Neuronal stem cell (in vitro differentiated cells): ENCODE results near the gene RANBP10.

Experiments used
- DNase-seq: peaks from one replicate; pipeline ENCODE4 v3.0.0-alpha.2; 2013; ENCODE audit warnings: low spot score
- H2AFZ ChIP-seq: one replicate; pipeline ENCODE4 v1.6.1; 2013; ENCODE audit warnings: mild to moderate bottlenecking, low read length, inconsistent platforms
- H2AK5ac ChIP-seq: 2 replicates; pipeline ENCODE4 v1.6.1; 2013; ENCODE audit warnings: low read depth, mild to moderate bottlenecking, inconsistent platforms, low read length, moderate library complexity, mixed read lengths
- H2BK120ac ChIP-seq: 2 replicates; pipeline ENCODE4 v1.6.1; 2013; ENCODE audit warnings: low read depth, mild to moderate bottlenecking, inconsistent platforms, low read length, moderate library complexity, mixed read lengths
- H2BK12ac ChIP-seq: one replicate; pipeline ENCODE4 v1.6.1; 2013; ENCODE audit warnings: low read length, inconsistent platforms
- H2BK15ac ChIP-seq: 2 replicates; pipeline ENCODE4 v1.6.1; 2013; ENCODE audit warnings: mild to moderate bottlenecking, low read length, inconsistent platforms, mixed read lengths
- H2BK5ac ChIP-seq: one replicate; pipeline ENCODE4 v1.6.1; 2013; ENCODE audit warnings: inconsistent platforms, mild to moderate bottlenecking, low read length, moderate library complexity
- H3K14ac ChIP-seq: one replicate; pipeline ENCODE4 v1.6.1; 2013; ENCODE audit warnings: low read length, inconsistent platforms
- H3K18ac ChIP-seq: 2 replicates; pipeline ENCODE4 v1.6.1; 2013; ENCODE audit warnings: low read length, inconsistent platforms
- H3K23ac ChIP-seq: 2 replicates; pipeline ENCODE4 v1.6.1; 2013; ENCODE audit warnings: low read depth, mild to moderate bottlenecking, mixed read lengths, low read length, inconsistent platforms; ENCODE audit not compliant: poor library complexity
- H3K27ac ChIP-seq: replicated peaks from 3 replicates; pipeline ENCODE4 v1.5.1; 2013; ENCODE audit warnings: low read length, inconsistent platforms
- H3K27me3 ChIP-seq, 3 experiments: 2 replicates each; pipeline ENCODE4 v1.6.1; 2013; ENCODE audit warnings: low read length in 3 of 3, mild to moderate bottlenecking in 2 of 3, inconsistent platforms in 1 of 3, low read depth in 1 of 3, mixed read lengths in 1 of 3, moderate library complexity in 1 of 3; ENCODE audit not compliant: control insufficient read depth in 3 of 3, insufficient read depth in 3 of 3
- H3K36me3 ChIP-seq, 2 donors: replicated peaks in 1 of 2; 2 replicates each; pipeline ENCODE4 v1.6.1; 2013; ENCODE audit warnings: low read length in 2 of 2; ENCODE audit not compliant: control insufficient read depth in 2 of 2, insufficient read depth in 2 of 2
- H3K4ac ChIP-seq: 2 replicates; pipeline ENCODE4 v1.6.1; 2013; ENCODE audit warnings: inconsistent platforms, mild to moderate bottlenecking, low read length, moderate library complexity
- H3K4me1 ChIP-seq, 2 donors: 1 replicate in 1 of 2; 2 replicates in 1 of 2; pipeline ENCODE4 v1.6.1; 2013; ENCODE audit warnings: low read length in 2 of 2, low read depth in 1 of 2; ENCODE audit not compliant: control insufficient read depth in 2 of 2, insufficient read depth in 1 of 2
- H3K4me2 ChIP-seq: one replicate; pipeline ENCODE4 v1.6.1; 2013; ENCODE audit warnings: mild to moderate bottlenecking, low read length, inconsistent platforms; ENCODE audit not compliant: insufficient read depth, poor library complexity, severe bottlenecking
- H3K4me3 ChIP-seq, 2 donors: 2 replicates each; pipeline ENCODE4 v1.5.1; 2013; ENCODE audit warnings: low read length in 2 of 2, mild to moderate bottlenecking in 2 of 2, inconsistent platforms in 1 of 2, moderate library complexity in 1 of 2
- H3K79me1 ChIP-seq: one replicate; pipeline ENCODE4 v1.6.1; 2013; ENCODE audit warnings: low read depth, mild to moderate bottlenecking, inconsistent platforms, low read length, moderate library complexity
- H3K9ac ChIP-seq: one replicate; pipeline ENCODE4 v1.6.1; 2013; ENCODE audit warnings: mild to moderate bottlenecking, low read depth, low read length, inconsistent platforms; ENCODE audit not compliant: poor library complexity
- H3K9me3 ChIP-seq, 2 donors: replicated peaks in 1 of 2; 2 replicates each; pipeline versions ENCODE3 to v1.6.1; 2013; ENCODE audit warnings: low read length in 2 of 2, mild to moderate bottlenecking in 2 of 2, inconsistent platforms in 1 of 2, low read depth in 1 of 2, mixed read lengths in 1 of 2, moderate library complexity in 1 of 2; ENCODE audit not compliant: control insufficient read depth in 2 of 2, insufficient read depth in 1 of 2
- H4K8ac ChIP-seq: one replicate; pipeline ENCODE4 v1.6.1; 2013; ENCODE audit warnings: low read depth, mild to moderate bottlenecking, inconsistent platforms, low read length, moderate library complexity
- H4K91ac ChIP-seq: one replicate; pipeline ENCODE4 v1.6.1; 2013; ENCODE audit warnings: low read length, low read depth, mild to moderate bottlenecking, inconsistent platforms; ENCODE audit not compliant: poor library complexity
- WGBS, 2 donors: extraction: QIAGEN DNeasy Blood & Tissue Kit; methylation state at CpG; one replicate each; pipeline ENCODE4 v1.1.7; 2013; ENCODE audit warnings: missing lambda C conversion rate in 2 of 2, mixed read lengths in 1 of 2; ENCODE audit not compliant: insufficient read length in 2 of 2, insufficient replicate concordance in 1 of 2; ENCODE audit errors: extremely low coverage in 2 of 2; 5-methylcytosine and 5-hydroxymethylcytosine counted together

The RANBP10 gene

GRCh38 chr16:67764158-67764667, 42.1 kb downstream of the RANBP10 start:
- Histone ChIP-seq H2AFZ (no peak overlapping the region), H4K8ac (no peak overlapping the region), H2BK5ac (no peak overlapping the region), H3K9ac (no peak overlapping the region), H2BK120ac (no peak overlapping the region), H2AK5ac (no peak overlapping the region), H3K18ac (no peak overlapping the region), H2BK12ac (no peak overlapping the region), H3K14ac (no peak overlapping the region), H3K4me1 (peaks cover 0 to 7% of the 10 kb centered on the region in 2 donors), H3K23ac (no peak overlapping the region), H3K27ac (no peak overlapping the region), H4K91ac (no peak overlapping the region), H3K79me1 (peaks cover 4% of the 10 kb centered on the region), H3K4me3 (no peak overlapping the region), H3K4ac (no peak overlapping the region), H3K36me3 (peaks cover 4 to 39% of the 10 kb centered on the region in 2 donors), H3K9me3 (no peaks in the 10 kb centered on the region), H3K4me2 (no peak overlapping the region), H3K27me3 (no peaks in the 10 kb centered on the region), H2BK15ac (no peak overlapping the region)
- no peak for DNase-seq
- WGBS, 2 donors: no CpG with 5 or more reads among the region's 7 CpGs

GRCh38 chr16:67763066-67763465, 43.3 kb downstream of the RANBP10 start:
- Histone ChIP-seq H3K4me2 (no peak overlapping the region), H2BK12ac (no peak overlapping the region), H4K91ac (no peak overlapping the region), H3K27me3 (no peaks in the 10 kb centered on the region), H4K8ac (no peak overlapping the region), H2AFZ (no peak overlapping the region), H3K36me3 (peaks cover 4 to 44% of the 10 kb centered on the region in 2 donors), H3K27ac (no peak overlapping the region), H3K4me1 (peaks cover 0 to 7% of the 10 kb centered on the region in 2 donors), H3K79me1 (peaks cover 4% of the 10 kb centered on the region), H3K23ac (no peak overlapping the region), H3K4me3 (peak overlapping the region in 1 of 2 donors; percentile 5), H2BK5ac (no peak overlapping the region), H2BK120ac (no peak overlapping the region), H3K9ac (no peak overlapping the region), H3K18ac (no peak overlapping the region), H2AK5ac (no peak overlapping the region), H3K14ac (no peak overlapping the region), H2BK15ac (no peak overlapping the region), H3K4ac (no peak overlapping the region), H3K9me3 (no peaks in the 10 kb centered on the region)
- no CpG with 5 or more reads among the region's 5 CpGs for WGBS, 2 donors
- DNase-seq: no peak

- no peak overlapping the region for H2BK120ac ChIP-seq
- H3K9me3 ChIP-seq: no peaks in the 10 kb centered on the region
- H2BK15ac ChIP-seq: no peak overlapping the region
- no peak overlapping the region for H3K23ac ChIP-seq
- H3K79me1 ChIP-seq: peaks cover 4% of the 10 kb centered on the region
- no peak overlapping the region for H3K14ac ChIP-seq
- no peak overlapping the region for H3K4me3 ChIP-seq
- no peak overlapping the region for H3K27ac ChIP-seq
- no peak overlapping the region for H2BK5ac ChIP-seq
- WGBS, 2 donors: no CpG with 5 or more reads among the region's 2 CpGs
- H4K91ac ChIP-seq: no peak overlapping the region
- no peak overlapping the region for H3K4me2 ChIP-seq
- H3K4ac ChIP-seq: no peak overlapping the region
- H2BK12ac ChIP-seq: no peak overlapping the region
- peaks cover 4 to 50% of the 10 kb centered on the region in 2 donors for H3K36me3 ChIP-seq
- peaks cover 0 to 7% of the 10 kb centered on the region in 2 donors for H3K4me1 ChIP-seq
- no peaks in the 10 kb centered on the region for H3K27me3 ChIP-seq
- H3K18ac ChIP-seq: no peak overlapping the region
- no peak overlapping the region for H2AFZ ChIP-seq
- no peak overlapping the region for H3K9ac ChIP-seq
- H2AK5ac ChIP-seq: no peak overlapping the region
- H4K8ac ChIP-seq: no peak overlapping the region
- DNase-seq: no peak
Observed at GRCh38 chr16:67762385-67762784, 44.0 kb downstream of the RANBP10 start.

GRCh38 chr16:67761924-67762323, 44.4 kb downstream of the RANBP10 start:
- no peak overlapping the region for H4K91ac ChIP-seq
- peaks cover 0 to 5% of the 10 kb centered on the region in 2 donors for H3K4me1 ChIP-seq
- no peak overlapping the region for H3K4ac ChIP-seq
- H2AFZ ChIP-seq: no peak overlapping the region
- H3K27ac ChIP-seq: no peak overlapping the region
- H2BK12ac ChIP-seq: no peak overlapping the region
- DNase-seq: no peak
- no peak overlapping the region for H3K9ac ChIP-seq
- no CpG with 5 or more reads among the region's 1 CpG for WGBS, 2 donors
- H3K23ac ChIP-seq: no peak overlapping the region
- no peak overlapping the region for H2BK15ac ChIP-seq
- no peak overlapping the region for H3K14ac ChIP-seq
- H4K8ac ChIP-seq: no peak overlapping the region
- H3K4me3 ChIP-seq: no peak overlapping the region
- no peaks in the 10 kb centered on the region for H3K9me3 ChIP-seq
- peaks cover 4% of the 10 kb centered on the region for H3K79me1 ChIP-seq
- H2AK5ac ChIP-seq: no peak overlapping the region
- no peak overlapping the region for H3K4me2 ChIP-seq
- no peak overlapping the region for H3K18ac ChIP-seq
- H2BK5ac ChIP-seq: no peak overlapping the region
- H3K27me3 ChIP-seq: no peaks in the 10 kb centered on the region
- peaks cover 2 to 50% of the 10 kb centered on the region in 2 donors for H3K36me3 ChIP-seq
- no peak overlapping the region for H2BK120ac ChIP-seq
